GM18526 (cell line): ENCODE results near the gene ZYX.

Source experiments
- POLR2A ChIP-seq: IDR thresholded peaks from 3 replicates; pipeline ENCODE4 v1.6.1; 2011; ENCODE audit not compliant: insufficient read length; ENCODE audit errors: extremely low read depth

ZYX gene

DNA sequence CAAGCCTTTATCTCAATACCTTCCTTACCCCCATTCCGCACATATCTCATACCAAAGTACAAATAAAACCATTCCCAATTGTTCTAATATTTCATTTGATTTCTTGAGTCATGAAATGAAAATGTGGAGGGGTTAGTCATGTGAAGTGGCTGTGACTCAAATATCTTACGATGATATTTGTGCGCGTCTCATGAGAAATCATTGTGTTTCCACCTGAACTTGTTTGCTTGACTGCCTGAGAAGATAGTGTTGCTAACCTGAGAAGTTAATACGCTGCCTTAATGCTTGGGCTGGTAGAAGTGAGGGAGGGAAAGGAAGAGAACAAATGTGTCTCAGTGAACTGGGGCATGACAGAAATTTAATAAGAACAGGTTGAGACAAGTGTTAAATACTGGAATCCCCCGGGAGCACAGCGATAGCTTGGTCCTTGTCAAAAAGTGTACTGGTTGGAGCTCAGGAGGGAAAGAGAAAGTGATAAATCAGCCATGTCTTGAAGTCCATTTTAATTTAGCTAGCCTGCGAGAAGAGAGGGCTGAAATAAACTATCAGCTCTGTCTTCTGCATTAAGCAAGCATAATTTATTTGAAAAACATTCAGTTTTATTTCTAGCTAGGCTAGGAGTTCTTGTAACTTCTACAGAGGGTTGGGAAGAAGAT, 34.7 kb downstream of the ZYX start:
- TF ChIP-seq POLR2A, result no peak

DNA sequence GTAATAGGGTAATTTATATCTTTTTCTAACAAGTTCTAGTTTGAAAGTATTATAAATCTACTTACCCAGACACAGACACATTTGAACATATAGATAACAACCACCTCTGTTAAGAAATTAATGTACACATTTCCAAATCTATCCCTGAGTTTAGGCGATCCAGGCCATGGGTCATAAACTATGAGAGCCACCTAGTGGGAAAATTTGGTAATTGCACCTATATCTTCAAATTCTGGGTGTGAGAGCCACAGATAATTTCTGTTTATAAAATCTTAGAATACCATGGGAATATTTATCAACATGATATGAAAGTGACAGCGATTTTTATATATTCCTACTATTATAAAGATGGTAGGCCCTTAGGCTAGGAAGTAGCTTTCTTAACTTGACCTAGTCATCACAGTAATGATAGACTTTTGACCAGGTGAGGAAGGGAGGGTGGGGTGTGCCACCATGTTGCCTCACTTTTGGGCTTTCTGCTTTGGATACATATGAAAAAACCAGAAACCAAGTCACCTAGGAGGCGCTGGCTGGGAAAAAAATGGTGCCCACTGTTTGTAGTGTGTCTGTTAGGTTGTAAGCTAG, 35.5 kb downstream of the ZYX start:
- TF ChIP-seq POLR2A, result no peak

DNA sequence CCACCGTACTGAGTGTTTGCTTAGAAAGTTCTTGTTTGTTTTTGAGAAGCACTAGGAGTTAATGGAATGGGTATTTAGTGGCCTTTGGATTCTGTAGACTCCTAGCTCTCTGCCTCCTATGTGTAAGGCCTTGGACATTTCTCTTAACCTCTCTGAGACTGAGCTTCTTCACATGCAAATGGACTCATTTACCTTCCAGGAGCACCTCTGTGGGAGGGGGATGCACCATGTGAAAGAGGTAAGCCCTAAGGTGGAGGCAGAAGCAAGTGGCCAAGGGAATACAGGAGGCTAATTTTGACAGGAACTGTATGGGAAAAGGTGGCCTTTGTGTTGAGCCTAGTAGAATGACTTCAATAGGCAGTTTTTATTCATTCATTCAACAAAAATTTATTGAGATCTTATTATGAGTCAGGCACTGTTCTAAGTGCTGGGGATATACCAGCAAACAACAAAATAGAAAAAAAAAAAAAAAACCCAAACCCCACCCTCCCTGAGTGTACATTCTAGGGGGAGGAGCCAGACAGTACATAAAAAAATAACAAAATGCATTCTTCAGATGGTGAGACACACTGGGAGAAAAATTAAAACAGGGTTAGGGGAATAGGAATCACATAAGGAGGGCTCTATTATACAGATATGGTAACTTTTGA, 36.7 kb downstream of the ZYX start:
- no peak for TF ChIP-seq POLR2A

DNA sequence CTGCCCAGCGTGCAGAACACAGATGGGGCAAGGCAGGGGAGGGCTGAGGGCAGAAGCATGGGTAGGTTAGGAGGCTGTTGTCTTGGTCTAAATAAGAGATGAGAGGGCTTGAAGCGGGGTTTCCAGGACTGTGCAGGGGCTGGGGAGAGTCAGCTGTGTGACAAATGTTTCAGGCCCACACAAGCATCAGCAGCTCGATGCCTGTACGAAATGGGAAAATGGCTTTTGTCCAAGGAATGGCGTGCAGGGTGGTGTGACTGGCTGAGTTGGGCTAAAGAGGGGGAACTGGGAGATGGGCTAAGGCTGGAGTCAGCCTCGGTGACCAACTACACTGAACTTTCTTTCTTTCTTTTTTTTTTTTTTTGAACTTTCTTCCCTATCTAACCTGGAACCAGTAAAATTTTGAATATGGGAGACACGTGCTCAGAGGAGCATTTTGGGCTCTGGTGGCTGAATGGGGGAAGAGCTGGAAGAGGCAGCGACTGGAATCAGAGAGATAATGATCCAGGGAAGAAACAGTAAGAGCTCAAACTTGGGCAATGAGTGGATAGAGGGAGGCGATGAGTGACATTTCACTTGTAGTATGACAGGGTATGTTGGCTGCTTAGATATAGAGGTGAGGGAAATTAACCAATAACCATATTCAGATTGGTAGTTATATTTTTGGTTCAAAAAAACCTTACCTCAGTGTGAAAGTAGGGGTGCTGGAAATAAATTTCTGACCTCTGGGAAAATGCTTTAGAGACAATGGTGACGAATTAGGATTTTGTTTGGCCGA, 37.7 kb downstream of the ZYX start:
- no peak for TF ChIP-seq POLR2A

DNA sequence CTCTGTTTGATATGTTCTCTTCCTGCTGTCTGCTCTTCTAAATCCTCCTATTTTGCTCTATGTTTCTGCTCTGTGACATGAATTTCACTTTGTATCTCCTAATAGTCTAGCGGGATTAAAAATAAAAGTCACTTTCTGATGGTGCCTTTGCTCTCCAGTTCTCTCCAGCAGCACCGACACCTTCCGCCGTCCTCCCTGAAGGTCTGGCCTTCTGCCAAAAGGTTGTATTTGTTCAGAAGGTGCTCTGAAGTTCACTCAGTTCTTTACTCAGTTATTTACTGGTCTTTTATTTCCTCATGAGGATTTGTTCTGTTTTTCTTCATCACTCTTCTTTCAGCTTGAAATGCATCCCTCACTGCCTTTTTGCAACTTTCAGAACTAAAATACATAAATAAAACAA, 38.7 kb downstream of the ZYX start:
- no peak for TF ChIP-seq POLR2A

DNA sequence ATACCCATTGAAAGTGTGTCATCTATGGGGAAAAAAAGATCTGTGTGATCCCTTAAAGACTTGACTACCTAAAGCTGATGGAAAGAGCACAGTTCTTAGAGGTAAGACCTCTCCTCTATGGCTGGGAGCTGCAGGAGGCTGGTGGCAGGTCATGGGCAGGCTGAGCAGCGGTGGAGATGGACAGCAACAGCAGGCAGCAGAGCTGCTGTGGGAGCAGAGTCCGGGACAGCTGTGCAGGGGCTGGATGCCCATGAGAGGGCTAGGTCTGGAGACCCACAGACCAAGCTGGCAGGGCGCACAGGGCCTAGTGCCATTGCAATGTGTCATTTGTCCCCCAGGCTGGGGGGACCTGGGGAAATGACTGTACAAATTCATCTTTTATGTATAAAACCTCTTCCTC, 40.9 kb downstream of the ZYX start:
- TF ChIP-seq POLR2A, result no peak

DNA sequence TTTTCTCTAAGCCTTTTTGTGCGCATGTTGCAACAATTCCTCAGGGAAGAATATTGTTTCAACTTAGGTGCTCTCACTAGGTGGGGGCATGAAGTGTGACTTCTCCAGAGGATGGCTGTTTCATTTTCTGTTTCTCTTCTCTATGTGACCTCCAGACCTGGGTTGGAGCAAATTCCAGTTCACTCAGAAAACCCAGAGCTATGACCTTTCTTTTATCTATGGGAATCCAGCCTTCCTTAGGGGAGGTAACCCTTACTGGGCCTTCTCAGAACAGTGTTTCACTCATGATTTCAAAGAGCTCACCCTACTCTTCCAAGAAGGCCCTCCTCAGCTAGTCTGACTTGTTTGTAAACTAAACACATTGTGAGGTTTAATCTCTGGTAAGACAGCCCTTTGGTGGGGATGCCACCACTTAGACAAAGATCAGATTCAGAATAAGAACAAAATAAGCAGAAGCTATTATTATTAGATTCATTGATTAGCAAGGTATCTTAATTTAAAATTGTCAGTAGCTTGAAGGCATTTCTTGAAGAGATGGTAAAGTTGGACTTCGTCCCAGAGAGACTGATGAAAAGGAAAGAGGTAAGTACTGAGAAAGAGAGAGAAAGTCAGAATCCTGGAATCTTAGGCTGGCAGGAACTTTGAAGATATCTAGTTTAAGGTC, 45.5 kb downstream of the ZYX start:
- no peak for TF ChIP-seq POLR2A

DNA sequence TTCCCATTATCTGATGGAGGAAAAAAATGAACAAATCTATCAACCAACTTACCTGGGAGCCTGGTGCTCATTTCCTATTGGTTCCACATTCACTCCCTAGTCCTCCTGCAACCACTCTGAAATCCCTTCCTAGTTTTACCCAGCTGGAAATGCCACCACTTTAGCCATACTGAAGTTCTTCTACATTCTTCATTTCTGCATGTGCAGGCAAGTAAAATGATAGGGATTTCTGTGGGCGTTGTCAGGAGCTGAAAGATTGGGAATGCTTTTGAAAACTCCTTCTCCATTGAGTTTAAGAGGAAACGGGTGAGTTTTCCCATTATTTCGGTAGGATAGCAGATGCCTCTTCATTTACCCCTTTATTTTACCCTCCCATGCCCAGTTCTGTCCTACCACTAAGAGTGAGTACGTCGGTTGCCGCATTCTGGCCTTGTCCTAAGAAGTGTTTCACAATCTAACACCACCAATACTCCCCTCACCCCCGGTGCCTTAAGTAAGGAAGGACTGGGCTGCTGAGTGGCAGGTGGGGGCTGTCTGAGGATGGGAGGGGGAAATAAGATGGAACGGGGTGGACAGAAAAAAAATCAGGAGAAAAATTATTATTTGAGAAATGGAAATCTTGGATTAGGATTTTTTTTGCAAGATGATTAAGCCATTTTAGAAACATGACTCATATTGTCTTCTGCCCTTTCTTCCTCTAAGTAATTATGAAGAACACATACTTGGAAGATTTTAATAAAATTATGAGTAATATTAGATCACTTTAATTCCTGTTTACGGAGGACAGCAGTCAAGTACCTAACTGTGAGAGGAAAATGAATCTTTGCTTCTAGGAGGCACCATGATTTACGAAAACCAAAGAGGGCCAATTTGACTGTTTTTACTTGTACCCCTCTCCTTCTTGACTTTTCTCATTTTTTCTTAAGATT, 48.9 kb downstream of the ZYX start:
- TF ChIP-seq POLR2A, result no peak

DNA sequence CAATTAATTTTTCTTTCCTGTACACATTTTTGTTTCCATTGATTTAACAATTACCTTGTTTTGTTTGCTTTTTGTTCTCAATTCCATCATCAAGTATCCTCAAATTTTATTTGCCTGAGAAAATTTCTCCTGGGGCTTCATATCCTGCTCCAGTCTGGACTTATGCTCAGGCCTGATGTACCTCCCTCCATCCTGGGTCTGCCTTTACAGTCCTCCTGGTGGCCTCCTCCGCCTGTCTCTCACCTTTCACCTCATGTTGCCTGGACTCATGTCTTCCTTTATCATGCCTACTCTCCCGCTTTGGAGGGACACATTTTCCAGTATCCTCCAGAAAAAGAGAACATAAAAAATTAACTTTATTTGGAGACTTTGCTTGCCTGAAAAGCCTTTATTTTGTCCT, 50.0 kb downstream of the ZYX start:
- no peak for TF ChIP-seq POLR2A

DNA sequence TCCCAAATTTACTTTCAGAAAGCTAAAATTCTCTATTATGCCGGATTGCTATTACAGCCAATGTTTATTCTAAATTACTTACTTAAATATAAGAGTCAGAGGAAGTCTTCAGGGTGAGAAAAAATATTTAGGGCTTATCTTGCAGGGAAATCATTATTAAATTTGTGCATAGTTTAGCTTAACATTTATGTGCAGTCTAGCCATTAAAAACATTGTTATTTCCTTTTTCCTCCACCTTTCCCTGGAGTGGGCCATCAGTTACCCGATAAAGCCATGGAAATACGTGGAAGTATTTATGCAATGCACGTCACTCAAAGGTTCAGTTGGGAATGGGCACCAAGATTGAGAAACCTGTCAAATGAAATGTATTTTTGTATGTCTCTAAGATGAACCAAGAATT, 52.6 kb downstream of the ZYX start:
- no peak for TF ChIP-seq POLR2A

DNA sequence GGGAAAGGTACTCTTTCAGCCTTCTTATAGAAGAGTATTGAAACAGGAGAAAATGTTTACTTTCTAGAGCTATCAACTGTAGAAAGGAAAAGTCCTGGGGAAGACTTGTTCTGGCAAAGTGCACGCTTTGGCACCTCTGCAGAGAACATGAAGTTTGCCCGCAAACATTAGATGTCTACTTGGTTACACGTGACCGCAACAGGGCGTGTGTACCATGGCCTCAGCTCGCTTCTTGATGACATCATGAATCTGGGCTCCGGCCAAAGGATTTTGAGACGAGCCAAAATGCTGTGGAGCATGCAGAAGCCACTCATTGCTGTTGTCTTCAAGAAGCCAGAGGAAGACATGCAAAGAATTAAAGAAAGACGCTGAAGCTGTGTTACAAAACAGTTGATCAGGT, 53.5 kb downstream of the ZYX start:
- TF ChIP-seq POLR2A, result no peak

DNA sequence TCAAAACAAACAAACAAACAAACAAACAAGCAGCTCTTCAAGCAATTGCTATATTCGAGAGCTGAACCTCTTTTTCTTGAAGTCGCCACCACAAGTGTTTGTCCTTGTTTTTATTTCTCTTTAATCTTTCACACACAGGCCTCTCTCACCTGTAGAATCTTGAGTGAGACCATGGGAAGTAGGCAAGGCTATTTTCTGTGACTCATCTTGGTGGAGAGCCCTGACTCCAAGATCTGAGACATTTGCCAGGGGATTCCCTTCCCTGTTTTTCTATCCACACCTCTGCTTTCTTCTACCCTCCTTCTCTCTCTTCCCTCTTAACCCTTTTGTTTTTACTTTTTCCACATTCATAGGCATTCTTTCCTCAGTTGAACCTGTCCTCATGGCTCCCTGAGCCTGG, 54.1 kb downstream of the ZYX start:
- TF ChIP-seq POLR2A, result no peak

DNA sequence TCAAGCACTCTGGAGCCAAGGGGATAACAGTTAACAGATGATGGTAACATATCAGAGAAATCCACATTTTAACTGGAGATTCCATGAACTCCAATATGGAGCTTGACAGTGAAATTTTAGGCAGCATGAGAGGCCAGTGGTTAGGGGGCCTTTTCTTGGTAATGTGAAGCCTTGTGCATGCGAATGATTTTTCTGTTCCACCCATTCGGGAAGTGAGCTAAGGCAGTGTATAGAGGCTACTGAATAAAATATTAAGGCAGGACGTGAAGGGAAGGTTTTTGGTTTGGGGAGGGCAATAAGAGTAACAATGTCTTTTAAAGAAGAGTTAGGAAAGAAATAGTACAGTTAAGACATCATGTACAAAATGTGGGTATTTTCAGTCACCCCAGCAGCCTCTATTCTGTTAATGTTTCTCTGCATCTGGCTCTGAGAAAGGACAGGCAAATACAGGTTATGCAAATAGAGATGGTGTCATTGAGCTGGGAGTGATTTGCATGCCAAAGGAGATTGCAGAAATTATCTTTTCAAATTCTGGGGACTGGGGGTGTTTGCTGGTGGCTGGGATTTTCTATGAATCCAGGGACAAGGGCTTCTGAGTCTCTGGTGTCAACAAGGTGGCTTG, 55.3 kb downstream of the ZYX start:
- no peak for TF ChIP-seq POLR2A

DNA sequence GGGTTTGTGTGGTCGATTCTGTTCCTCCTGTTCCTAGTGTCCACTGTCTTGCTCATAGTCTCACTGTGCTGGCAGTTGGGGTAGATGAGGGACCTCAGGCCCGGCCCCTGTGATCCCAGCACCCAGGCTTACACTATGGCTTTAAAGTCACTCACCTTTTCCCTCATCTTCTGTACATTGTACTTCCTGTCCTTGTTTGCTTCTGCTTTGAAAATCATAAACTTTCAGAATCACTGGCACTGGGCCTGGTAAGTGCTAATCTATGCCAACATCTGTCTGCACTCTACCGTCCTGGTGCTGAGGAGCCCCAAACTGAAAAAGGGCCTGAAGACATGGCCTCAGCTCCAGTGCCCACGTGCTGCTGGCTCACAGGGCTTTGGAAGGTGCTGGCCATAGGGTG, 56.4 kb downstream of the ZYX start:
- TF ChIP-seq POLR2A, result no peak
